Stomach smooth muscle (tissue), 2 donors: Measurements from ENCODE around the gene CAND1.

Source experiments
- H3K27ac ChIP-seq: one replicate; pipeline ENCODE4 v1.7.0; 2013; ENCODE audit warnings: mild to moderate bottlenecking, low read length, inconsistent platforms
- H3K27me3 ChIP-seq, 2 donors: one replicate each; pipeline ENCODE4 v1.7.0; 2013; ENCODE audit warnings: low read length in 2 of 2; ENCODE audit not compliant: insufficient read depth in 2 of 2, control insufficient read depth in 1 of 2
- H3K36me3 ChIP-seq, 2 donors: one replicate each; pipeline ENCODE4 v1.7.0; 2013; ENCODE audit warnings: low read length in 2 of 2; ENCODE audit not compliant: control insufficient read depth in 2 of 2, insufficient read depth in 2 of 2
- H3K4me1 ChIP-seq: one replicate; pipeline ENCODE4 v1.7.0; 2013; ENCODE audit warnings: low read length; ENCODE audit not compliant: control insufficient read depth, insufficient read depth
- H3K4me3 ChIP-seq, 2 donors: one replicate each; pipeline ENCODE4 v1.7.0; 2013; ENCODE audit warnings: low read length in 2 of 2
- H3K9ac ChIP-seq, 2 donors: one replicate each; pipeline ENCODE4 v1.7.0; 2013; ENCODE audit warnings: low read length in 2 of 2, mild to moderate bottlenecking in 1 of 2
- H3K9me3 ChIP-seq, 2 donors: one replicate each; pipeline ENCODE4 v1.7.0; 2013; ENCODE audit warnings: low read length in 2 of 2; ENCODE audit not compliant: control insufficient read depth in 2 of 2
- donor health status: healthy.
- donor health status: Pancreatic carcinoma.

CAND1 gene

DNA sequence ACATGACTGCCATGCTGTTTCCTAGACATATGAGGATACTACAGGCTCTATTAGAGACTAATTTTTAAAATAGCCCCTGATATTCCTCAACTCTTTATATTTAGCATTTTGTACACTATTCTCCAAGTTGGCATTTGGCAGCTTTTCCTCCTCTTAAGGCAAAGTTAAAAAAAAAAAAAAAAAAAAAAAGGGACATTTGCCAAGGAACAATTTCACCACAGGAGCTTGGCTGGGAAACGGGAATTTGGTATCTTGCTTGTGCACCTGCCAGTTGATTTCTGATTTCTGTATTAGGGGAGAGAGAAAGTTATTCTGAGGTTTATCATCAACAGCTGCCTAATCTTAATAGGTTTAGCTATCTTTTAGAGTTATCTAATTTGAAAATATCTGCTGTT is 87.2 kb downstream of the CAND1 start:
- Histone ChIP-seq H3K9ac (no peak overlapping the region), H3K4me1 (peaks cover 5% of the 10 kb centered on the region), H3K4me3 (no peak overlapping the region), H3K27me3 (no peaks in the 10 kb centered on the region), H3K27ac (no peak overlapping the region), H3K9me3 (no peaks in the 10 kb centered on the region), H3K36me3 (no peaks in the 10 kb centered on the region)

DNA sequence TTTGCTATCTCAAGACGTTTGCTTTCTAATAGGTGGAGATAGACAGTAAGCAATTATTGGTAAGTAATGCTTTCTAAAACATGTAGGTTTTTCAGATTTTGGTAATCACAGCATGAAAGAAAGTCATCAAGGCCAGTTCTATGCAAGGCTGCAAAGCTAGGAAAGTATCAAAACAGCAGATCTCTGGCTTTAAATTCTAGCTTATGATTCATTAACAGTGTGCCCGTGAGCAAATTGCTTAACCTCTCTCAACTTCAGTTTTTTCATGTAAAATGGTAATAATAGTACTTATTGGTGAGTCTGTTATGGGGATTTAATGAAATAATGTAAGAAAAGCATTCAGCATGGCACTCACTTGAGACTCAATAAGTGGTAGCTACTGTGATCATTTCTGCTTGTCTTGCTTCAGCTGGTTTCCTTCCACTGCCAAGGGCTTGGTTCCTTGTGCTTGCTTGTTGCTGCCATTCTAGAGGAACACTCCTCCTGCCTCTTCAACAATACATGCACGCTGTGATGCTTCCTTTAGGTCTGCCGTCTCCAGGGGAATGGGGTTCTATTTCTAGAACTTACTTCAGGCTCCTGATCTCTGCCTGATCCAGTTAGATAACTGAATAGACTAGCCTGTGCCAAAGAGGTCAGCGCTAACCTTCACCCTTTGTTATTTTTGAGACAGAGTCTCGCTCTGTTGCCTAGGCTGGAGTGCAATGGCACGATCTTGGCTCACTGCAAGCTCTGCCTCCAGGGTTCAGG is 88.4 kb downstream of the CAND1 start:
- H3K9me3 ChIP-seq: no peaks in the 10 kb centered on the region
- no peak overlapping the region for H3K9ac ChIP-seq
- no peaks in the 10 kb centered on the region for H3K27me3 ChIP-seq
- H3K27ac ChIP-seq: no peak overlapping the region
- no peak overlapping the region for H3K4me3 ChIP-seq
- H3K4me1 ChIP-seq: peaks cover 5% of the 10 kb centered on the region
- no peaks in the 10 kb centered on the region for H3K36me3 ChIP-seq

DNA sequence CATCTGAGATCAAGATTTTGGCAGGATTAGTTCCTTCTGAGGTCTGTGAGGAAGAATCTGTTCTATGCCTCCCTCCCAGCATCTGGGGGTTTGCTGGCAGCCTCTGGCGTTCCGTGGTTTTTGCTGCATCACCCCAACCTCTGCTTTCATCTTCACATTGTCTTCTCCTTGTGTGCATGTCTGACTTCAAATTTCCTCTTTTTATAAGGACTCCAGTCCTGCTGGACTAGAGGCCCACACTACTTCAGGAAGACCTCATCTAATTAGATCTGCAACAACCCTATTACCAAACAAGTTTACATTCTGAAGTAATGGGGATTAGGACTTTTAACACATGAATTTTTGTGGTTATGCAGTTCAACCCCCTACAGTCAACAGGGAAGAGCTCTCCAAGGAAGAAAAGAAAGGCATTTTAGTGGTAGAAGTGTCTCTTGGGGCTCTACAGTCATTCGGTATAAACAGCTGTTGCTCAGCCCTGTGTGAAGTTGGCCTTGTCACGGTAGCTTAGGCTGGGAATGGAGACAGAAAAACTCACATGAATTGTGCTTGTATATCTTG is 89.7 kb downstream of the CAND1 start:
- Histone ChIP-seq H3K27ac (no peak overlapping the region), H3K9me3 (no peaks in the 10 kb centered on the region), H3K27me3 (no peaks in the 10 kb centered on the region), H3K4me1 (peaks cover 5% of the 10 kb centered on the region), H3K9ac (no peak overlapping the region), H3K4me3 (no peak overlapping the region), H3K36me3 (no peaks in the 10 kb centered on the region)

DNA sequence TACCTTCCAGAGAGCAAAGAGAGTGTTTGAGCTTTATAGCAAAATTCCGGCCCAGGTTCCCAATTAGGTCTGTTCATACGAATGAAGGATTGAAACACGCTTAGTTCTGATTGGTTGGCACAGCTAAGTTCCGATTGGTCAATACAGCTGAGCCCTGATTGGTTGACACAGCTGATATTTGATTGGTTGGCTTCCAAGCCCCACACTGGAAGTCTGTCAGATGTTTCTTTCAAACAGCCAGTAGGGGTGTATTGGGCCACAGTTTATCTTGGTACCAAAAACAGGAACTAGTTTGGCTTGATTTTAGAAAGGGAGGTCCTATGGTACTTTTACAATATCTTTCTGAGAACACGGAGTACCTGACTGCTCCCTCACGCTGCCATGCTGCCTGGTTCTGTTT is 93.4 kb downstream of the CAND1 start:
- H3K9me3 ChIP-seq: no peaks in the 10 kb centered on the region
- H3K27me3 ChIP-seq: no peaks in the 10 kb centered on the region
- no peak overlapping the region for H3K9ac ChIP-seq
- no peaks in the 10 kb centered on the region for H3K4me1 ChIP-seq
- H3K36me3 ChIP-seq: no peaks in the 10 kb centered on the region
- no peak overlapping the region for H3K27ac ChIP-seq
- H3K4me3 ChIP-seq: no peak overlapping the region

DNA sequence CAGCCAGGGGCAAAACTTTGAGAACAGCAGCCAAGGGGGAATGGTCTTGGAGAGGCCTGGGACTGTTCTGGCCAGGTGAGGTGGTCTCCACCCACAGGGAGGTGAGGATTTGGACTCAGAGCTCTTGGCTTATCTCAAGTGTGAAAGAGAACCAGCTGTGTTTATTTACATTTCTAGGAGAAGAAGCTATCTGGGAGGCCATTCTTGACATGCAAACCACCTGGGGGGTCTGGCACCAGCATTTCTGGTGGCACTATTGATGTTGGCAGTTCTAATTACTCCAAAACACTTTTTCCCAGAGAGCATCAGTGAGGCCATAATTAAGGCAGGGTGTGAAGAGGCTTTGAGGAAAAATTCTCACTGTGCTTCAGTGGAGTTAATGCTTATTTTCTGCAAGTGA is 95.1 kb downstream of the CAND1 start:
- no peaks in the 10 kb centered on the region for H3K9me3 ChIP-seq
- no peaks in the 10 kb centered on the region for H3K36me3 ChIP-seq
- H3K4me3 ChIP-seq: no peak overlapping the region
- H3K27ac ChIP-seq: no peak overlapping the region
- no peak overlapping the region for H3K9ac ChIP-seq
- no peaks in the 10 kb centered on the region for H3K4me1 ChIP-seq
- no peaks in the 10 kb centered on the region for H3K27me3 ChIP-seq

DNA sequence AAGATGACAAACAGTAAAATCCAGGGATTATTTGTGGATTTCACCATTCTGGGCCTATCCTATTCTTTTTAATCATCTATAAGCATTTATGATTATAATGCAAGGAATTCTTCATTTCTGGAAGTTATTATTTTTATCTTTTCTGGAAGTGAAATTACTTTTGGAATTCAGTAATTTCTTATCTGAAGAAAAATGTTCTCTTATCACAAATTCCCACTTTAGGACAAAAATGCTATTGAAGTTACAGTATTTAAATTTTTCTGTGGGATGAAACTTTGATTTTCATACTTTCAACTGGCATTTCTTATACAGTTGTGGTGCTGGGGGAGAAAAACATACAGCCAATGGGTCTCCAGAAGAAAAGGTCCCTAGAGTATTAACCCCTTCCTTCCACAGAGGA is 96.0 kb downstream of the CAND1 start:
- H3K36me3 ChIP-seq: no peaks in the 10 kb centered on the region
- no peak overlapping the region for H3K9ac ChIP-seq
- H3K9me3 ChIP-seq: no peaks in the 10 kb centered on the region
- H3K4me3 ChIP-seq: no peak overlapping the region
- no peaks in the 10 kb centered on the region for H3K27me3 ChIP-seq
- no peak overlapping the region for H3K27ac ChIP-seq
- no peaks in the 10 kb centered on the region for H3K4me1 ChIP-seq

DNA sequence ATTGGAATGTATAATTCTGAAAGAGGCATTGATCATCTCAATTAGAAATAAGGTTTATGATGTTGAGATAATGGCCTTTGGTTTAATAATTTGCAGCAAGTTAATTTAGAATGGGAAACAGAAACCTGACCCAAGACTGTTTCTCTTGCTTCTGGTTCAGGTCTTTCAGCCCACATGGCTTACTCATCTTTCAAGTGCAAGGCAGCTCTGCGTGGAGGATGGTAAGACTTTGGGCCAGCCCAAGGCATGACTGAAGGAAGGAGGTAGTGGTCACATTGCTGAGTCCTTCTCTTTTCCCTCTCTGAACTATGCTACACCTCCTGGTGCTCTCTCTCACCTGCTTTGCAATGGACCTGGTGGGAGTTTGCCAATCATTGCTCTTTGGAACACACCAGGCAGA is 98.7 kb downstream of the CAND1 start:
- Histone ChIP-seq H3K4me3 (no peak overlapping the region), H3K9me3 (no peaks in the 10 kb centered on the region), H3K27me3 (no peaks in the 10 kb centered on the region), H3K4me1 (no peaks in the 10 kb centered on the region), H3K9ac (no peak overlapping the region), H3K27ac (no peak overlapping the region), H3K36me3 (no peaks in the 10 kb centered on the region)
